A549 treated with CpdA at 1 μM for 4 hours (cell line): ENCODE measurements around the gene WFDC2. TPM values are rescaled to one million over a fixed set of nuclear protein-coding genes. Genes with fewer than 3 reads are reported as not detected.

ENCODE experiments used
- total RNA-seq: library from RNA; stranded (reverse); fragments of 200-300 nt; extraction: Qiagen RNA extraction; gene quantifications from 5 replicates; pipeline ENCODE4 v1.2.3, GENCODE V29; 2022; ENCODE audit warnings: low read depth

The WFDC2 gene, protein sequence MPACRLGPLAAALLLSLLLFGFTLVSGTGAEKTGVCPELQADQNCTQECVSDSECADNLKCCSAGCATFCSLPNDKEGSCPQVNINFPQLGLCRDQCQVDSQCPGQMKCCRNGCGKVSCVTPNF
- 0.11 TPM in 1 of 5 replicates, not detected in the others for total RNA-seq

DNA sequence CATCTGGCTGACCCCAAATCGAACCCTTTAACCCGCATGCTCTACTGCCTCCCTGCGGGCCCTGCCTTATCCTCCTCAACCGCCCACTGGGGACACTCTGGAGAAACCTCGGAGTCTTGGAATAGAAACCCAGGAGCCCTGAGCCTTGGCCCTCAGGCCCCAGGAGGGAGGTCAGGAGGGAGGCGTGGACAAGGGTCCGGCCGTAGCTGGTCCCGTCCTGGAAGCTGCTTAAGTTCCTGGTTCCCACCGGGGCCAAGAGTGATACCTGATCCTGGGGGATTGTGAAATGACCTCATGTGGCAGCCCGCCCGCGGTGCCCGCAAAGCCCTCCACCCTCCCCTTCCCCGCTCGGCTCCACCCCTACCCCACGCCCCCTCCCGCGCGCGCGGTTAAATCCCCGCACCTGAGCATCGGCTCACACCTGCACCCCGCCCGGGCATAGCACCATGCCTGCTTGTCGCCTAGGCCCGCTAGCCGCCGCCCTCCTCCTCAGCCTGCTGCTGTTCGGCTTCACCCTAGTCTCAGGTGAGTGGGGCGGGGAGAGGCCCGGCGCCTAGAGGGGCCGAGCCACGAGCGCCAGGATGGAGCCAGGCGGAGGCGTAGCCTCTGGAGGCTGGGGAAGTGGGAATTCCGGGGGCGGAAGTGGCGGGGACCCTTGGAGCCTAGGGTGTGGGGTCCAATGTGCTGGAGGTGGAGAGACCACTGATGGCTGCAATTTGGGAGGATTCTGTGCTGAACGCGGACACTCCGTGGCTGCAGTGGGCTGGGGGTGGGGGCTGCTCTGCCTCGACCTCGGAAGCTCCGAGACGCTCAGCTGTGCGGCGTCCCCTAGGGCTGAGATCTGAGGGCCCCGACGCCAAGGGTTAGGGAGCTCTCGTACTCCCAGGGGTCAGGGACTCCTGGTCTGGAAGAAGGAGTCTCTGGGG, at the start of gene WFDC2:
WFDC2 (plus strand) TSS at position 418 of the 926 bp plus-strand sequence; CDS start at position 447, 29 bp downstream.

GRCh38 chr20:45515147-45515913, 45.8 kb downstream of the WFDC2 start, which contains the start of gene SPINT3:
Gene SPINT3 (minus strand): TSS chr20:45515622. CDS start chr20:45515608, 14 bp downstream.

Other genes with a start within 250 kb of the WFDC2 start
- not detected in 5 replicates for gene SEMG2, start 248.4 kb upstream of the WFDC2 start, total RNA-seq
- 8.8 to 14.6 TPM (median 11.2 TPM) in 5 replicates for gene SLPI, start 215.2 kb upstream of the WFDC2 start, total RNA-seq
- gene RBPJL, start 162.9 kb upstream of the WFDC2 start, total RNA-seq, result not detected in 5 replicates
- 0.08 to 0.14 TPM (median 0.10 TPM) in 3 of 5 replicates, not detected in the others for gene MATN4, start 161.5 kb upstream of the WFDC2 start, total RNA-seq
- 111 to 147 TPM (median 128 TPM) in 5 replicates for gene SDC4, start 121.3 kb upstream of the WFDC2 start, total RNA-seq
- gene SYS1, start 106.6 kb upstream of the WFDC2 start, total RNA-seq, result 22.9 to 37.0 TPM (median 31.5 TPM) in 5 replicates
- gene TP53TG5, start 91.4 kb upstream of the WFDC2 start, total RNA-seq, result not detected in 5 replicates
- 22.0 to 28.5 TPM (median 25.7 TPM) in 5 replicates for gene DBNDD2, start 61.5 kb upstream of the WFDC2 start, total RNA-seq
- 84.6 to 99.2 TPM (median 98.7 TPM) in 5 replicates for gene PIGT, start 53.6 kb upstream of the WFDC2 start, total RNA-seq
- gene SPINT3, start 45.9 kb downstream of the WFDC2 start, total RNA-seq, result not detected in 5 replicates
- gene WFDC6, start 69.7 kb downstream of the WFDC2 start, total RNA-seq, result not detected in 5 replicates
- not detected in 5 replicates for gene EPPIN, start 77.6 kb downstream of the WFDC2 start, total RNA-seq
- gene WFDC8, start 109.5 kb downstream of the WFDC2 start, total RNA-seq, result not detected in 5 replicates
- not detected in 5 replicates for gene WFDC10A, start 160.0 kb downstream of the WFDC2 start, total RNA-seq
- gene WFDC9, start 161.5 kb downstream of the WFDC2 start, total RNA-seq, result not detected in 5 replicates
- gene WFDC11, start 200.5 kb downstream of the WFDC2 start, total RNA-seq, result not detected in 5 replicates
- gene WFDC13, start 232.3 kb downstream of the WFDC2 start, total RNA-seq, result not detected in 5 replicates
- not detected in 5 replicates for gene WFDC10B, start 235.3 kb downstream of the WFDC2 start, total RNA-seq